Activated CD4-positive, alpha-beta T cell treated with anti-CD3 and anti-CD28 coated beads, Interleukin-2, Interleukin-4, amounts not matched to agents 100 ng/mL and 50 ng/mL, durations not matched to agents 16 hours and 8 hours (primary cell): Measurements from ENCODE around the gene NKD1.

ENCODE experiments used
- DNase-seq: peaks from one replicate; pipeline ENCODE4 v3.0.0-alpha.2; 2020; ENCODE audit warnings: low spot score

NKD1 gene

DNA sequence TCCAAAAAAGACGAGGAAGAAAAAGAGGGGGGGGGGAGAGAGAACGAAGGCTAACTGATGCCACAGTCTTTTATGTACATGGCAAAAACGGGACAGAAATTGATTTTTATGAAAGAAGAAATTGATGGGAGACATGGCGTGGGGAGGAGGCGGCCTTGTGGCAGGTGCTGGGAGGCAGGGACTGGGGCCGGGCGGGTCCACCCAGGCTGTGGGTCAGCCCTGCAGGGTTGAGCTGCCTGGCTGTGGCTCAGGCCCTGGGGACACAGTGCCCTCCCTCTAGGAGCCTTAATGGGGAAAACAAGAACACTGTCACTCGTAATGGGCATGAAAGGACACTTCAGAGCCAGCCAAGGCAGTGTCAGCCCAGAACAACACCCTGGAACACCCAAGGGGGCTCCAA lies 98.1 kb downstream of the NKD1 start:
- no peak for DNase-seq

GRCh38 chr16:50651835-50652438 lies 103.7 kb downstream of the NKD1 start:
- no peak for DNase-seq

DNA sequence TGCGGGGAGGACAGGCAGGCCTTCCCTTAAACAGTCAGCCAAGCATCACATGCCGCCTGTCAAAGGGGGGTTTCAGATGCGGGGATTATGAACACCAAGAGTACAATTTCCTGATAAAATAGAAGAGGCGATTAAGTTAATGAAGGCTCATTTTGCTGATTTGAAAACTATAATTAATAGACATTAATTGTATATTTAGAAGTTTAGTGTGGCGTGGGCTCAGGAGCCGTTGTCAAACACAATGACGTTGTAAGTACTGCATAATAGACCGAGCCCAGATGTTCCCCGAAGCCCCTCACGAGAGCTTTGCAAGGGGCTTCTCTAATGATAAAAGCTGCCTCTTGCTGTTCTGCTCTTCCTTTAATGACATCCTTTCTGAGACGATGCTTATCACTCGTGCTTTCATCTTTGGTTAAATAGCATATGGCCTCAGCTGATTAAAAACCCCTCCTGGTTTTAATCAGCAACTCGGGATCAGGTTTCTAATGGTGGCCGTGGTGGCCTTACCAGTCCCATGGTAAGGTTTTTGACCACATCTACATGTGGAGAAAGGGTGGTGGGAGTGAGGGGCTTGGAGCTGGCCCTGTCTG lies 104.7 kb downstream of the NKD1 start:
- no peak for DNase-seq

- DNase-seq = no peak
These were observed 105.7 kb downstream of the NKD1 start for GRCh38 chr16:50653633-50654519.

DNA sequence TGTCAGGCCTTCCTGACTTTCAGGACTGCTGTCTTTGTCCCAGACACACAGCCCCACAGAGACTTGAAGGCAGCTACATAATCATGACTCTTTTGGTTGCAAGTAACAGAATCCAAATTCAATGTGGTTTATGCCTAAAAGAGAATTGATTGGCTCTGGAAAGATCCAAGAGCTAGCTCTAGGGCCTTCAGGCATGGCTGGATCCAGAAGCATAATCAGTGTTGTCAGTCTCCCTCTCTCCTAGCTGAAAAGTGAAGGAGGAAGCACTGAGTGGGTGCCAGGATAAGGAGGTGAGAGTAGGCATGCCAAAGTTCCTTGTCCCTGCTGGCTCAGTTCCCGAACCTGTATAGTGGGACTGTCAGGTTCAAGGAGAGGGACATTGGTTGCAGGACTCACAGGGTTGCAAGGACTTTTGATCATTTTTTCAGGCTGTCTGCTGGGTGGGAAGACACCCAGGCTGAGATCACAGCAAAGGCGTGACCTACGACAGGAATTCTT lies 107.4 kb downstream of the NKD1 start:
- DNase-seq = no peak

DNA sequence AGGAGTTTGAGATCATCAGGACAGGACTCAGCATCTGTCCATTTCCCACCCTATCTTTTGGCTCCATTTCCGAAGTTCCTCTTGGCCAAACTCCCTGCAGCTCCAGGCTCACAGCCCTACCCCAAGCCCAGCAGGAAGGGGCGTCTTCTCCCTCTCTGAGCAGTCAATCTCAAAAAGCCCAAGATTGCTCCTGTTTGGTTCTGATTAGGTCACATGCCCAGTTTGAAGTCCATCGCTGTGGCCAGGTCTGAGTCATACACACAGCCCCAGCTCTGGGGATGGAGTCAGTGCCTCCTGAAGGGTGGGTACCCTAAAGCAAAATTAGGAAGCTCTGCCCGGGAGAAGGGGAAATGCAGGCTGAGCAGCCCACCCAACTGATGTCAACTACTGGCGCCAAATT lies 109.0 kb downstream of the NKD1 start:
- DNase-seq = no peak

GRCh38 chr16:50659806-50660205 lies 111.6 kb downstream of the NKD1 start:
- DNase-seq = no peak

- no peak for DNase-seq
These were observed 114.2 kb downstream of the NKD1 start for GRCh38 chr16:50662306-50662940.

DNA sequence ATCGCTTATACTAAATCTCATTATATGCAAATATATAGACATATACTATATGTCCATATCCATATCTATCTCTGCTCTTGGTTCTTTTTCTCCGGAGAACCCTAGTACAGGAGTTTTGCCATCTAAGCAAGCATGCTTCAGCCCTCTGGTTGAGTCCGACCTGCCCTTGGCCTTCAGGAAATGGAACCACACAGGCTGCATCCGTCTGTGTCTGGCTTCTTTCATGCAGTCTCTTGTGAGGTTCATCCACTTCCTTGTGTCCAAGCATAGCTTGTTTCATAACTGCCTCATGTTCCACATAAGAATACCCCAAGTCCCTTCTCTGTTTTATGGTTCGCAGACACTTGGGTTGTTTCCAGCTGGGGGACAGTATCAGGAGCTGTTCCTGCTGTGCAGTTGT lies 116.1 kb downstream of the NKD1 start:
- DNase-seq = no peak

GRCh38 chr16:50665128-50665878 lies 117.1 kb downstream of the NKD1 start:
- DNase-seq = peak; percentile 84

DNA sequence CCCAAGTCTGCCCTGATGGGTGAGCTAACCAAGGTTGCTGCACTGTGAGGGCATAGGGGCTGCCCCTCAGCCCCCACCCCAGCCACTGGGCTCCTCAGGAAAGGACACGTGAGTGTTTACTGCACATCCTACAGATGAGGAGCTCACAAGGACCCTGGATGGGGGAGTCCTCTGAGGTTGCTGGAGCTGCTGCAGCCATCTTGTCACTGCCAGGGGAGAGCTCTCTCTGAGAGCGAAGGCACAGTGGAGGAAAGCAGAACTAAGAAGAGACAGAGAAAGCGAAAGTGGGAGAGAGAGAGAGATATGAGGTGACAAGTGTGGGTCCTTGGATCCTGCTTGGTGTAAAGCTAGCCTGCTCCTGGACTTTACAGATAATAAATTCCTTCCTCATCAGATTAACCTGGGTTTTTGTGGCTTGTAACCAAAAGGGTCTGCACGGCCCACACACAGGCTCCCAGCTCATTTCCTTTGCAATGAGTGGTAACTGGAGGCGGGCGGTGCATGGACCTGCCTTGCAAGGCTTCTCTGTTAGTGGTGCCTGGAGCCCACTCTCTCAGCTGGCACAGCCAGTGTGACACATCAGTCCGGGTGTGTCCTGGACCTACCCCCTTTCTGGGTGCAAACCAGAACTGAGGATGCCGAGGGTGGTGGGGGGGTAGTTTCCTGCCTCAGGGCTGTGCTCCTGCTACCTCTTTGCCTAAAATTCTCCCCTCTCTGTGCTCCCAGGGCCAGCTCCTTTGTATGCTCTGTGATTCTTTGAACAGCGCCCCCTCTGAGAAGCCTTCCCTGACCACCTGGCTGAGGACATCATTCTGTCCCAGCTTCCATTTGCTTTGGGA lies 118.7 kb downstream of the NKD1 start:
- peak; percentile 57 for DNase-seq

DNA sequence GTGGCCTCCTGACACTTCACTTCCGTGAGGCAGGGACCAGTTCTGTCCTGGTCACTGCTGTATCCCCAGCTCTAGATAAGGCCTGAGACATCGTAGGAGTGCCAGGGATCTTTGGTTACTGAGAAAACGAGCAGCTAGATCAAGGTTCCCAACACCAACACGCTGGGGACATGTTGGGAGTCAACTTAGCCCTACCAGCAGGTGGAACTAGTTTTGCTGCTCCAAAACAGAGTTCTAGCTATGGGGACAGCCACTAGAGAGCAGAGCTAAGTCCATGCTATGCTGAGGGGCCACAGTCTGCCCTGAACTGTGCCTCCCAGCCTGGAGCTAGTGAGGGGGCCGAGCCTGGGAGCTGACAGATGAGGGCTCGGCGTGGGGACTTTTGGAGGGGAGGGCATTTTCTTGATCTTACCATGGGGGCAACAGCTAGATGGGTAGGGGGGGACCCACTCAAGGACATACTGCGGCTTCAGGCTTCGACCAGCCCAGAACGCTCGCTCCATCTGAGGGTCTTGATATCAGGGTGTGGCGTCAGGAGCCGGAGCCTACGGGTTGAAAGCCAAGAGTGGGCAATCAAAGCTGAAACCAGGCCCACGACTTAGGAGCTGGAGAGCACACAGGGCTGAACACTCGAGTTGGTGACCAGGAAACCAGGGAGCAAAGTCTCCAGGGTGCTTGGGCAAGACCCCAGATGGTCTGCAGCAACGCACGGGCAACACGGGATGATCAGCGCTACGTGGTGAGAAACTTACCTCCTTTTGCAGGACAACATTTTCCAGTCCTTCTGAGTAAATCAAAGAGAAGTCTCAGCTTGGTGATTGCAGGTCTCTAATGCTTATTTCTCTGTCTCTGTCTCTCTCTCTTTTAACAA lies 119.5 kb downstream of the NKD1 start:
- DNase-seq = no peak

DNA sequence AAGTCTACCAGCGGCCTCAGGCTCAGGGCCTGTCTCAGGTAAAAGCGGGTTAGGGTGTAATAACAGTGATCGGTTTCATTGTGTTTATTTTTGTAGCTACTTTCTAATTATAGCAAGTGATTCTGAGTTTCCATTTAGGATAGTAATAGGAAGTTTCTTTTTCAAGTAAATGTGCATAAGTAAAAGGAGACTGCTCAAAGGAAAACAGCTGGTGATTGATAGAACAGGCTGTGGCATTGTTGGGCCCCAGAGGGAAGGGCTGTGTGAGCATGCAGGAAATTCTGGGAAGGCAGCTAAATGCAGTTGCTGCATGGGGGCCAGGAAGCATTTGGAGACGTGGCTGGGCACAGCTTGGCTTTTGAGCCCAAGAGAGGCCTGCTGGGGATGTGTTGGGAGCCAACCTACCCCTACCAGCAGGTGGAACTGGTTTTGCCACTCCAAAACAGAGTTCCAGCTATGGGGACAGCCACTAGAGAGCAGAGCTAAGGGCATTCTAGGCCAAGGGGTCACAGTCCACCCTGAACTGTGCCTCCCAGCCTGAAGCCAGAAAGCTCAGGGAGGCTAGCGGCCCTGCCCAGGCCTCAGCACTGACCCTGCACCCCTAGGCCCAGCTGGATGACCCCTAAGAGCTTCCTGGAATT lies 120.3 kb downstream of the NKD1 start:
- DNase-seq = no peak

DNA sequence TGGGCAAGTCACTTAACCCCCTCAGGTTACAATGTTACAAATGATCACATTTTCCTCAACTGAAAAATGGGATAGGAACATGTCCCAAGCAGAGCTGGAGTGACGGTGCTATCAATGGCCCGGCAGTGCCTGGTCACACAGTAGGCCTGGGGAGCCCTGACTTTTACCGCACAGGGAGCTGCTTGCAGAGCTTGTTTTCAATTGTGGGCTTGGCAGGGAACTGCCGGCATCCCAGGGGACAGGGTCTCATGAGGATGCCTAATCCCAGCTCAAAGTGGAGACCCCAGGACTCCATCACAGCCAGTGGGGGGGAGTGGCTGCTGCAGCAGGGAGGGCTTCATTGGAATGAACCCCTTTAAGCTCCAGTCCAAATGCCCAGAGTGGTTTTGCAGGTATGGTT lies 121.5 kb downstream of the NKD1 start:
- DNase-seq = no peak

DNA sequence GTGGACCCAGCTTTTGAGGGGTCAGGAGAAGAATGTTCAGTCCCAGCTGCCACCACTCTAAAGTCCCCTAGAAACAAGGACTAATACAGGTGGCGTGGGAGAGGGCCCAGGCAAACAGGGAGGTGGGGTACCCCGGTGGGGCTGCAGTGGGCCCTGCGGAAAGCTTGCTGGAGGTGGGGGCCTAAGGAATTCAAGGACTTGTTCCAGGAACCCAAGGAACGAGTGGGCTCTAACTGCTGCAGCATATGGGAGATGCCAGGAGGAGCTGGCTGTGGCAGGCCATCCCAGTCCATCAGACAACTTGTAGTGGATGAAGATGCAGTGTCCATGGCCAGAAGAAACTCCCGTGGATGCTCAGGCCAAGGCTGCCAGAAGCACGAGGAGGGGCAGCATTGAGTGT lies 122.3 kb downstream of the NKD1 start:
- no peak for DNase-seq

DNA sequence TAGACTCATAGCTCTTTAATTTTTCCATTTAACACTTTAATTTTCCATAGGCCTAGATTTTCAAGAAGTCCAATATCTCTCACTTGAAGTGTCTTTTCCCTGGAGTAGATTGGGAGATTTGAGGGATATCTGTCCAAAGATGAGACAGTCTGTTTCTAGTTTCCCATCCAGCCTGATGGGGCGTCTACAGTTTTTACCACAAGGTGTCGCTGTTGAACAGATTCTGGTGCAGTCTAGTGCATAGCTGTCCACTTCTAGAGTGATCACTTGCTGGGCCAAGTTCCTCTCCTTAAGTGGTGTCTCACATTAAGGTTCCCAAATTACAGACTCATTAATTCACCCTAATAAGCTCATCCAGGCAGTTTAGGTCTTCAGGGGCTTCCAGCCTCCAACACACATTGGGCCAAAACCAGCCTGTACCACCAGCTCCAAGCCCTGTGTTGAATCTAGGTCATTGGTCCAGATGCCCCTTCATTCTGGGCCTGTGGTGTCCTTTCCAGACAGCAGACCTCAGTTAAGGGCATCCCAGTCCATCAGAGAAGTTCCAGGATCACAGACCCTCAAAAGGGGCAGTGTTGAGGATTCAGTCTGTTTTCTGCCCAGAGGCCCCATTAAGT lies 123.6 kb downstream of the NKD1 start:
- peak; percentile 59 for DNase-seq

DNA sequence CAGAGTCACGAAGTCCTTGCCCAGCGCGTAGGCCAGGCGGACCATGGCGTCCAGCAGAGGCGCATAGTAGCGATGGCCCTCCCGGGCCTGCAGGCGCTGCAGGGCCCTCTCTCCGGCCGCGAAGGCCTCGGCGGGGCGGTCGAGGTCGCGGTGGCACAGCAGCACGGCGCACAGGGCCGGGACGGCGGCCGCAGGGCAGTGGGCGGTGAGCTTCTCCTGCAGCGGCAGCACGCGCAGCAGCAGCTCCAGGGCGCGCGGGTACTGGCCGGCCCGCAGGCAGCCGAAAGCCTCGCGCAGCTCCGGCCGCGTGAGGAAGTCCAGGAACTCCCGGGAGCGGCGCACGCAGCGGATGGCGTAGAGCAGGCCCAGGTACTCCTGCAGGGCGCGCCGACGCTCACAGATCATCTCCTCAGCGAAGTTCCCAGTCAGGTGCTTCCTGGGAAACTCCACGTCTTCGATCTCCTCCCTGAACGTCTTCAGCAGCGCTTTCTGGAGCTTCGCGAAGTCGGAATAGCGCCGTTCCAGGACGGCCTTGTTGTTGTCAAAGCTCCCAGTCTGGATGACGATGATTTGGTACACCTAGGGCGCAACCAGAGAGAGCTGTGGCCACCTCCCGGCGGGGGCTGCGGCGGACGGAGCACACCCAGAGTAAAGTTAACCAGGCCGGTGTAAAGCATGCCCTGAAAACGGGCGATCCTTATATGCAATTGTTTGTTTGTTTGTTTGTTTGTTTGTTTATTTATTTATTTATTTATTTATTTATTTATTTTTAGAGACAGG lies 125.5 kb downstream of the NKD1 start:
- DNase-seq = no peak

DNA sequence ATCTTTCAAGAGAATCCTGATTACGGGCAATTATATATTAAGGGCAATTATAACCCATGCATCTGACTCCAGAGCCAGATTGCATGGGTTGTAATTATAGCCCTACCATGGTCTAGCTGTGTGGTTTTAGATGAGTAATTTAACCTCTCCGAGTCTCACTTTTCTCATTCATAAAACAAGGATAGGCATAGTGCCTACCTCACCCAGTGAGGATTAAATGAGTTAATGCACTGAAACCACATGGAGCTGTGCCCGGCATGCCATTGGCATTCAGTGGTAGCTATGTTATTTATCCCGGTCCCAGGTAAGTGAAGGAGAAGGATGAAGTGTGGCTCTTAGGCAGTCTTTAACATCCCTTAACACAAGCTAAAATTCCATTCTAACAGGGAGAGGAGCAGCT lies 126.6 kb downstream of the NKD1 start:
- no peak for DNase-seq
